IgD-negative memory B cell (primary cell): ENCODE results near the gene PRKCB. TPM values are rescaled to one million over a fixed set of nuclear protein-coding genes. Genes with fewer than 3 reads are reported as not detected.
"Not testable (repeated sequence)": the region's sequence is repeated elsewhere in the genome, so short reads cannot be mapped to it uniquely, and the experiment has no call there.

Source experiments
- H3K27ac Mint-ChIP-seq, 3 donors: one replicate each; pipeline ENCODE4 v1.8.0; 2020 to 2022; ENCODE audit warnings: mild to moderate bottlenecking in 3 of 3, mixed read lengths in 3 of 3, moderate library complexity in 1 of 3
- H3K27me3 Mint-ChIP-seq: one replicate; pipeline ENCODE4 v1.8.0; 2021; ENCODE audit warnings: mixed read lengths
- H3K36me3 Mint-ChIP-seq: one replicate; pipeline ENCODE4 v1.8.0; 2020; ENCODE audit warnings: mild to moderate bottlenecking, mixed read lengths
- H3K4me1 Mint-ChIP-seq, 3 donors: one replicate each; pipeline ENCODE4 v1.8.0; 2020 to 2022; ENCODE audit warnings: mixed read lengths in 3 of 3, mild to moderate bottlenecking in 1 of 3
- H3K4me3 Mint-ChIP-seq, 4 donors: one replicate each; pipeline ENCODE4 v1.8.0; 2020 to 2022; ENCODE audit warnings: mild to moderate bottlenecking in 4 of 4, mixed read lengths in 4 of 4, moderate library complexity in 3 of 4
- H3K9me3 Mint-ChIP-seq, 3 donors: one replicate each; pipeline ENCODE4 v1.8.0; 2020 to 2021; ENCODE audit warnings: mixed read lengths in 3 of 3, mild to moderate bottlenecking in 1 of 3
- polyA plus RNA-seq: library from polyadenylated mRNA; unstranded; fragments of 300-500 nt; fragmentation: Illumina TruSeq; gene quantifications from one replicate; pipeline ENCODE4 v1.2.3, GENCODE V29; 2021

PRKCB gene
- polyA plus RNA-seq, 1 donor from 2014 or later = 181 TPM

GRCh38 chr16:24029841-24030240 is 194.1 kb downstream of the PRKCB start:
- Mint-ChIP-seq H3K27ac (peak overlapping the region; percentile 17 to 73 (median 39)), H3K4me1 (peaks cover 39 to 58% (median 51%) of the 10 kb centered on the region in 3 donors), H3K4me3 (peak overlapping the region in 2 of 4 donors; percentile 7 to 12), H3K36me3 (peaks cover 13% of the 10 kb centered on the region)
- H3K27me3 Mint-ChIP-seq, H3K9me3 Mint-ChIP-seq: not testable (repeated sequence)

DNA sequence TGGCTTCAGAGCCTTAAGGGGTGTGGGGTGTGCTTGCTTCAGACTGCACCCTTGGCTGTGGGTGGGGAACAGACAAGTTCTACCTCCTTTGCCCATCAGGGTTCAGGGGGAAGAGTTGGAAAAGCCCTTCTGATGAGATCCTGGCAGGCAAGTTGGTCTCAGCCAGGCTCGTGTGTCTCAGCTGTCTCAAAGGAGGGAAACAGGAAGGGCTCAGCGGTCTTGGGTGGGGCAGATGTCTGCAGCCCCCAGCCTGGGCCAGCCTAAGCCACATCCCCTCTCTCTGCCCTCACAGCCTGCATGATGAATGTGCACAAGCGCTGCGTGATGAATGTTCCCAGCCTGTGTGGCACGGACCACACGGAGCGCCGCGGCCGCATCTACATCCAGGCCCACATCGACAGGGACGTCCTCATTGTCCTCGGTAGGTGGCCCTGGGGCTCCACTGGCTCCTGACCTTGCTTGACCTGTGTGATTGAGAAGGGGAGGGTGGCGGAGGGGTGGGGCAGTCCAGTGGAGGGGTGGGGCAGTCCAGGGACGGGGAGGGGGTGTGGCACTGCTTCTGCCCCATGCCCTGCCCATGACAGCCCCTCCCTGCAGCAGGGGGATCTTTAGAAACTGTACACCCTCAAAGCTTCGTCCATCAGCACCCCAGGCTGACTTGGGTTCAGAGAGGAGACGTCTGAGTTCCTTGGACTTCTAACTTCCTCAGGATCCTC is 199.5 kb downstream of the PRKCB start:
- Mint-ChIP-seq H3K9me3 (peaks cover 0 to 9% (median 2%) of the 10 kb centered on the region in 3 donors), H3K27me3 (no peaks in the 10 kb centered on the region), H3K36me3 (peaks cover 13% of the 10 kb centered on the region), H3K4me3 (peak overlapping the region; percentile 68 to 96 (median 80)), H3K27ac (peak overlapping the region; percentile 67 to 90 (median 73)), H3K4me1 (peaks cover 28 to 49% (median 36%) of the 10 kb centered on the region in 3 donors)

DNA sequence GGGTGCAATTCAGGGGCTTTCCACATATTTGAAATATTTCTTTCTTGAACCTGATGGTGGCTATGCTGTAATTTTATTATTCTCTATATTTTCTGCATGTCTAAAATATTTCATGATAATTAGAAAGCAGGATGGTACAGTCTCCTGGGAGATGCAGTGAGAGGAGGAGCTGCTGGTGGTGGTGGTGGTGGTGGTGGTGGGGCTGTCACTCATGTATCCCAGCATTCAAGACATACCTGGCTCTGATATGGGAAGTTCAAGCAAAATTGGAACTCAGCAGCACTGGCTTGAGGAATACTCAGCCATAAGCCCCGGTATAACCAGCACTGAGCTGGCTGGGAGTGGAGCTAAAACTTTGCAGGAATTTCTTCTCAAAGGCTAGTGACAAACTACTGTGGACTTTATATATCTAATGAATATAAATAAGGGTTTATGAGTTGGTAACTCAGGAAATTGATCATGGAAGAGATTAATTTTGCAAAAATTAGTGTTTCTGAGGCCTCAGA is 200.3 kb downstream of the PRKCB start:
- Mint-ChIP-seq H3K36me3 (peaks cover 13% of the 10 kb centered on the region), H3K9me3 (peaks cover 0 to 9% (median 2%) of the 10 kb centered on the region in 3 donors), H3K27me3 (no peaks in the 10 kb centered on the region), H3K4me1 (peaks cover 28 to 50% (median 32%) of the 10 kb centered on the region in 3 donors), H3K4me3 (peak overlapping the region; percentile 68 to 96 (median 80)), H3K27ac (peak overlapping the region in 2 of 3 donors; percentile 73 to 87)

DNA sequence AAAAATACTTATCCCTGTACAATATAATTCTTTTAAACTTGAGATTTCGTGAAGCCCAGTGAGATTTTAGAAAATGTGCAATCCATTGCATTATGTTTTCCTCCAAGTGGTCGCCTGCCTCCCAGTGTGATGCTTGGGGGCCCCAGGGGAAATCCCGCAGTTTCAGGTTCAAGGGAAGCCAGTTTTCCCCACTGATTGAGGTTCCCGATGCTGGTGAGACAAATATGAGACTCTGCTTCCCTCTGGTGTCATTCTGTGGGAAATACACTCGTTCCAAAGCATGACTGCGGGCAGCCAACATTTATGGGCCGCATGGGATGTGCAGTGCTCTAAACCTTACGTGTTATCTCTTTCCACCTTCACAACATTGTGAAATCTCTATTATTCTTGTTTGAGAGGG is 200.8 kb downstream of the PRKCB start:
- Mint-ChIP-seq H3K4me3 (peak overlapping the region; percentile 63 to 96 (median 76)), H3K4me1 (peaks cover 28 to 51% (median 32%) of the 10 kb centered on the region in 3 donors), H3K9me3 (peaks cover 0 to 9% (median 2%) of the 10 kb centered on the region in 3 donors), H3K36me3 (peaks cover 13% of the 10 kb centered on the region), H3K27me3 (no peaks in the 10 kb centered on the region), H3K27ac (peak overlapping the region; percentile 73 to 87 (median 73))

- Mint-ChIP-seq H3K27me3 (no peaks in the 10 kb centered on the region), H3K4me3 (no peak overlapping the region), H3K27ac (peak overlapping the region in 1 of 3 donors; percentile 75), H3K36me3 (peaks cover 8% of the 10 kb centered on the region), H3K4me1 (peaks cover 26 to 49% (median 39%) of the 10 kb centered on the region in 3 donors), H3K9me3 (peaks cover 0 to 9% (median 2%) of the 10 kb centered on the region in 3 donors)
These were observed 201.6 kb downstream of the PRKCB start for GRCh38 chr16:24037335-24037734.

DNA sequence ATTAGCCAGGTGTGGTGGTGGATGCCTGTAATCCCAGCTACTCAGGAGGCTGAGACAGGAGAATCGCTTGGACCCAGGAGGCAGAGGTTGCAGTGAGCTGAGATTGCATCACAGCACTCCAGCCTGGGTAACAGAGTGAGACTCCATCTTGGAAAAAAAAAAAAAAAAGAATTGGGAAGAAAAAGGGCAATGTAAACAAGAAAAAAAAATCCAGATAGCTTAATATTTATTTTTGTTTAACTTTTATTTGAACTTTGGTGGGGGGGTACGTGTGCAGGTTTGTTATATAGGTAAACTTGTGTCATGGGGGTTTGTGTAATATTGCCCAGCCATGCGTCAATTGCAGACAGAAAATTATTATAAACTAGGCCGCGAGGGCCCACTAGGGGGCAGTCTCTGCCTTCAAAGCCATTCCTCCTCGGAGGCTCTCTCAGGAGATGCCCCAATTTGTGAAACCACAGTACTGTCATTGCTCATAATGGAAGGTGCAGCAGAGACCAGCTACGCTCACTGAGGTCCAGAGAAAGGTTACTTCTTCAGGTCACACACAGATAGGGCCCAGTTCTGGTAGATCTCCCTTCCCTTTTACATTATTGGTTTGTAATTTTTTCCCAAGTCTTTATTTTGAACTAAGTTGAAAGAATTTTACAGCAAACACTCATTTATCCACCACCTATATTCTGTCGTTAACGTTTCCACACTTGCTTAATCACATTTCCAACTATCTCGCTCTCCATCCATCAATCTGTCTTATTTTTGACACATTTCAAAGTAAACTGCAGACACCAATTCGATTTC is 206.2 kb downstream of the PRKCB start:
- H3K36me3 Mint-ChIP-seq = no peaks in the 10 kb centered on the region
- H3K4me1 Mint-ChIP-seq = peaks cover 13 to 21% (median 21%) of the 10 kb centered on the region in 3 donors
- H3K4me3 Mint-ChIP-seq = peak overlapping the region in 2 of 4 donors; percentile 34 to 63
- H3K9me3 Mint-ChIP-seq = no peaks in the 10 kb centered on the region
- peak overlapping the region; percentile 14 to 83 (median 43) for H3K27ac Mint-ChIP-seq
- no peaks in the 10 kb centered on the region for H3K27me3 Mint-ChIP-seq

- Mint-ChIP-seq H3K4me3 (no peak overlapping the region), H3K36me3 (no peaks in the 10 kb centered on the region), H3K9me3 (no peaks in the 10 kb centered on the region), H3K27ac (no peak overlapping the region), H3K4me1 (peaks cover 9 to 24% (median 23%) of the 10 kb centered on the region in 3 donors), H3K27me3 (no peaks in the 10 kb centered on the region)
These were observed 208.7 kb downstream of the PRKCB start for GRCh38 chr16:24044467-24044866.

GRCh38 chr16:24045641-24046040 is 209.9 kb downstream of the PRKCB start:
- Mint-ChIP-seq H3K9me3 (no peaks in the 10 kb centered on the region), H3K4me3 (no peak overlapping the region), H3K36me3 (no peaks in the 10 kb centered on the region), H3K27me3 (no peaks in the 10 kb centered on the region), H3K27ac (peak overlapping the region in 1 of 3 donors; percentile 16), H3K4me1 (peaks cover 15 to 29% (median 21%) of the 10 kb centered on the region in 3 donors)

GRCh38 chr16:24046442-24046841 is 210.7 kb downstream of the PRKCB start:
- peaks cover 5% of the 10 kb centered on the region for H3K36me3 Mint-ChIP-seq
- no peaks in the 10 kb centered on the region for H3K27me3 Mint-ChIP-seq
- no peaks in the 10 kb centered on the region for H3K9me3 Mint-ChIP-seq
- no peak overlapping the region for H3K4me3 Mint-ChIP-seq
- H3K4me1 Mint-ChIP-seq = peaks cover 20 to 34% (median 22%) of the 10 kb centered on the region in 3 donors
- peak overlapping the region; percentile 16 to 76 (median 74) for H3K27ac Mint-ChIP-seq

- H3K27me3 Mint-ChIP-seq = no peaks in the 10 kb centered on the region
- peaks cover 0 to 1% (median 0%) of the 10 kb centered on the region in 3 donors for H3K9me3 Mint-ChIP-seq
- peak overlapping the region in 2 of 3 donors; percentile 38 to 60 for H3K27ac Mint-ChIP-seq
- H3K4me3 Mint-ChIP-seq = peak overlapping the region in 1 of 4 donors; percentile 17
- H3K4me1 Mint-ChIP-seq = peaks cover 22 to 37% (median 24%) of the 10 kb centered on the region in 3 donors
- peaks cover 6% of the 10 kb centered on the region for H3K36me3 Mint-ChIP-seq
These were observed 213.3 kb downstream of the PRKCB start for GRCh38 chr16:24049113-24049512.

DNA sequence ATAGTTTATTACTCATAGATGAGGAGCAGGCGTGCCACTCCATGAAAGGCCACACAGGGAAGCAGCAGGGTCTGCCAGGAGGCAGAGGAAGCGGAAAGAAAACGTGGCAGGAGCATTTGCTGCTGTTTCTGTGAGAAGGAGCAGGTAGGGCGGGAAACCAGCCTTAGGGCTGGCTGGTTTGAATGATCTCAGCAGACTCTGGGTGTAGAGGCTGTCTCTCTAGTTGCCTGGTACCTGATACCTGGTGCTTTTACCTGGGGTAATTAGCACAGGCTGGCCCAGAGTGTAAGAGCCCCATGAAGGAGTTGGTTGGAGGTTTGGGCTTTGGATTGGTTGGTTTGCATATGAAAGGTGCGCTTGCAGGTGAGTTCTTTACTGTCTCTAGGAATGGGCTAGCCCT is 215.3 kb downstream of the PRKCB start:
- Mint-ChIP-seq H3K4me1 (peaks cover 25 to 38% (median 28%) of the 10 kb centered on the region in 3 donors), H3K27ac (peak overlapping the region; percentile 14 to 64 (median 51)), H3K9me3 (peaks cover 0 to 1% (median 0%) of the 10 kb centered on the region in 3 donors), H3K36me3 (peaks cover 6% of the 10 kb centered on the region), H3K4me3 (peak overlapping the region in 1 of 4 donors; percentile 25), H3K27me3 (no peaks in the 10 kb centered on the region)

GRCh38 chr16:24052329-24053098 is 216.7 kb downstream of the PRKCB start:
- Mint-ChIP-seq H3K27ac (peak overlapping the region in 1 of 3 donors; percentile 18), H3K36me3 (peaks cover 6% of the 10 kb centered on the region), H3K4me3 (peak overlapping the region in 1 of 4 donors; percentile 9), H3K4me1 (peaks cover 24 to 33% (median 29%) of the 10 kb centered on the region in 3 donors), H3K27me3 (no peaks in the 10 kb centered on the region), H3K9me3 (peaks cover 0 to 1% (median 0%) of the 10 kb centered on the region in 3 donors)

DNA sequence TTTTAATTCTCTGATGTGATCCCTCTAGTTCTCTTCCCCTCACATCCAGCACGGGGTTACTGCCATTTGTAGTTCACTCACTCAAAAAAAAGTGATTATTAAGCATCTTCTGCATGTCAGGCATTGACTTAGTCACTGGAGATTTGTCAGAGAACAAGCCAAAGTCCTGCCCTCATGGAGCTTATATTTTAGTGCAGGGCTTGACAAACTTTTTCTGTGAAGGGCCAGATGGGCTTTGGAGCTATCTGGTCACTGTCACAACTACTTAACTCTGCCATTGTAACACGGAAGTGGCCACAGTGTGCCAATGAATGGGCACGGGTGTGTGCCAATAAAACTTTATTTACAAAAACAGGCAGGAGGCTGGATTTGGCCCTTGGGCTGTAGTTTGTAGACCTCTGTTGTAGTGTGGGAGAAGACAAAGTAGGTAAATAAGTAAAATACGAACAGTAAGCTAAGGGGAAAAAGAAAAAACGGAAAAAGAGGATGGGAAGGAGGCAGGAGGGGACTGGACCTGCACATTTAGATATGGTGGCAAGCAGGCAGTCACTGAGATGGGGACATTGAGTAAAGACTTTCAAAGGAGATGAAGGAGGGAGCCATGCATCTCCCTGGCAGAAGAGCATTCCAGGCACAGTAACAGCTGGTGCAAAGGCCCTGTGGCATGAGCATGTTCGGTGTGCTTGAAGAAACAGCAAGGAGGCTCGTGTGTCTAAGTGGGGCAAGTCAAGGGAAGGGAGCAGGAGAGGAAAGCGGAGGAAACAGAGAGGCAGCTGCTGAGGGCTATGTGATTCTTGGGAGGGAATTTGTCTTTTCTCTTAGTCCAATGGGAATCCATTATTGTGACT is 217.5 kb downstream of the PRKCB start:
- H3K9me3 Mint-ChIP-seq = peaks cover 0 to 1% (median 0%) of the 10 kb centered on the region in 3 donors
- no peak overlapping the region for H3K4me3 Mint-ChIP-seq
- no peaks in the 10 kb centered on the region for H3K27me3 Mint-ChIP-seq
- H3K36me3 Mint-ChIP-seq = peaks cover 6% of the 10 kb centered on the region
- H3K4me1 Mint-ChIP-seq = peaks cover 26 to 31% (median 29%) of the 10 kb centered on the region in 3 donors
- H3K27ac Mint-ChIP-seq = peak overlapping the region in 2 of 3 donors; percentile 18 to 69
